Measurements from ENCODE around the gene CSNK1G3. TPM values are rescaled to one million over a fixed set of nuclear protein-coding genes. Genes with fewer than 3 reads are reported as not detected.
A peak's percentile ranks its signal among the peaks of the same experiment; 100 is the strongest.
"Not testable (repeated sequence)": the region's sequence is repeated elsewhere in the genome, so short reads cannot be mapped to it uniquely, and the experiment has no call there.

The CSNK1G3 gene
- 10 to 100 TPM; 31.9 to 33.8 TPM for total RNA-seq

GRCh38 chr5:123511648-123512605, at the start of gene CSNK1G3:
TSS of gene CSNK1G3 (plus strand) at chr5:123512177. CDS start at chr5:123545664, 33,487 bp downstream.
- no peaks in the 10 kb centered on the region for H3K9me3 Mint-ChIP-seq
- DNase-seq = peak; percentile 98
- H3K36me3 Mint-ChIP-seq (ENCODE audit: low read depth) = peaks cover 5% of the 10 kb centered on the region
- H3K4me3 Mint-ChIP-seq = peak within 1 kb of the TSS; percentile 97
- peaks cover 5% of the 10 kb centered on the region for H3K27me3 Mint-ChIP-seq (ENCODE audit: low read depth)
- intact Hi-C loops (cut with micrococcal nuclease) = loop anchor here (1.0 to 5.0 kb wide), 9 partner anchors 37 to 1550 kb away; partner anchors contain the start of genes CEP120, SNX2, SNX24 and SRFBP1
- peak within 1 kb of the TSS; percentile 97 for H3K27ac Mint-ChIP-seq
- CTCF ChIA-PET = interaction anchor here (1.6 to 4.0 kb wide), 2 partner anchors 89 kb away, joined by 5 to 26 read pairs; partner anchors contain the start of gene CEP120
- H3K4me1 Mint-ChIP-seq (ENCODE audit: low read depth) = peaks cover 40% of the 10 kb centered on the region

GRCh38 chr5:123466839-123467238, 45.1 kb upstream of the CSNK1G3 start:
- DNase-seq; H3K4me1 Mint-ChIP-seq (ENCODE audit: low read depth); H3K9me3 Mint-ChIP-seq; H3K4me3 Mint-ChIP-seq; intact Hi-C loops (cut with micrococcal nuclease); H3K36me3 Mint-ChIP-seq (ENCODE audit: low read depth); H3K27ac Mint-ChIP-seq: not testable (repeated sequence)
- CTCF ChIA-PET = interaction anchor here (0.6 to 1.7 kb wide), 2 partner anchors 44 to 68 kb away, joined by 3 read pairs; partner anchors contain the start of gene CEP120
- H3K27me3 Mint-ChIP-seq (ENCODE audit: low read depth) = peaks cover 14% of the 10 kb centered on the region

- Mint-ChIP-seq H3K9me3 (peaks cover 10% of the 10 kb centered on the region), H3K4me1 (ENCODE audit: low read depth) (no peaks in the 10 kb centered on the region), H3K27ac (no peak overlapping the region), H3K36me3 (ENCODE audit: low read depth) (peaks cover 5% of the 10 kb centered on the region), H3K4me3 (no peak overlapping the region), H3K27me3 (ENCODE audit: low read depth) (peaks cover 22% of the 10 kb centered on the region)
- intact Hi-C loops (cut with micrococcal nuclease) = no loop called here
- CTCF ChIA-PET = interaction anchor here (0.9 kb wide), 1 partner anchor 48 kb away, joined by 4 read pairs; no protein-coding TSS in a partner anchor
- DNase-seq = no peak
Observed at GRCh38 chr5:123471385-123471784, 40.6 kb upstream of the CSNK1G3 start.

- CTCF ChIA-PET = no interaction called here
- intact Hi-C loops (cut with micrococcal nuclease) = no loop called here
- peaks cover 2% of the 10 kb centered on the region for H3K36me3 Mint-ChIP-seq (ENCODE audit: low read depth)
- H3K27ac Mint-ChIP-seq = no peak overlapping the region
- no peaks in the 10 kb centered on the region for H3K4me1 Mint-ChIP-seq (ENCODE audit: low read depth)
- H3K27me3 Mint-ChIP-seq (ENCODE audit: low read depth) = peaks cover 19% of the 10 kb centered on the region
- peaks cover 6% of the 10 kb centered on the region for H3K9me3 Mint-ChIP-seq
- no peak overlapping the region for H3K4me3 Mint-ChIP-seq
- DNase-seq = no peak
Observed at GRCh38 chr5:123472150-123472924, 39.6 kb upstream of the CSNK1G3 start.

- no peak for DNase-seq
- no peak overlapping the region for H3K4me3 Mint-ChIP-seq
- peaks cover 4% of the 10 kb centered on the region for H3K9me3 Mint-ChIP-seq
- CTCF ChIA-PET = no interaction called here
- peaks cover 16% of the 10 kb centered on the region for H3K27me3 Mint-ChIP-seq (ENCODE audit: low read depth)
- H3K36me3 Mint-ChIP-seq (ENCODE audit: low read depth) = no peaks in the 10 kb centered on the region
- H3K27ac Mint-ChIP-seq = no peak overlapping the region
- H3K4me1 Mint-ChIP-seq (ENCODE audit: low read depth) = no peaks in the 10 kb centered on the region
- intact Hi-C loops (cut with micrococcal nuclease) = no loop called here
Observed at GRCh38 chr5:123474228-123474627, 37.7 kb upstream of the CSNK1G3 start.

- peaks cover 12% of the 10 kb centered on the region for H3K27me3 Mint-ChIP-seq (ENCODE audit: low read depth)
- no peaks in the 10 kb centered on the region for H3K36me3 Mint-ChIP-seq (ENCODE audit: low read depth)
- H3K4me3 Mint-ChIP-seq = no peak overlapping the region
Observed at GRCh38 chr5:123476731-123477130, 35.2 kb upstream of the CSNK1G3 start.

GRCh38 chr5:123478546-123478945, 33.4 kb upstream of the CSNK1G3 start:
- intact Hi-C loops (cut with micrococcal nuclease) = no loop called here
- no peak overlapping the region for H3K27ac Mint-ChIP-seq
- CTCF ChIA-PET = interaction anchor here (1.4 kb wide), 1 partner anchor 18 kb away, joined by 7 read pairs; no protein-coding TSS in a partner anchor
- no peak overlapping the region for H3K4me3 Mint-ChIP-seq
- H3K36me3 Mint-ChIP-seq (ENCODE audit: low read depth) = no peaks in the 10 kb centered on the region
- H3K27me3 Mint-ChIP-seq (ENCODE audit: low read depth) = peaks cover 11% of the 10 kb centered on the region
- H3K9me3 Mint-ChIP-seq = no peaks in the 10 kb centered on the region
- H3K4me1 Mint-ChIP-seq (ENCODE audit: low read depth) = no peaks in the 10 kb centered on the region
- no peak for DNase-seq

More at GRCh38 chr5:123476731-123477130, 35.2 kb upstream of the CSNK1G3 start:
- Mint-ChIP-seq H3K9me3 (no peaks in the 10 kb centered on the region), H3K4me1 (ENCODE audit: low read depth) (no peaks in the 10 kb centered on the region), H3K27ac (no peak overlapping the region)
- DNase-seq = no peak
- intact Hi-C loops (cut with micrococcal nuclease) = no loop called here
- CTCF ChIA-PET = no interaction called here

GRCh38 chr5:123482258-123482657, 29.7 kb upstream of the CSNK1G3 start:
- H3K27me3 Mint-ChIP-seq (ENCODE audit: low read depth) = peaks cover 5% of the 10 kb centered on the region
- no peak overlapping the region for H3K27ac Mint-ChIP-seq
- H3K36me3 Mint-ChIP-seq (ENCODE audit: low read depth) = no peaks in the 10 kb centered on the region
- H3K4me1 Mint-ChIP-seq (ENCODE audit: low read depth) = no peaks in the 10 kb centered on the region
- H3K4me3 Mint-ChIP-seq = no peak overlapping the region
- CTCF ChIA-PET = interaction anchor here (0.7 kb wide), 1 partner anchor 15 kb away, joined by 3 read pairs; no protein-coding TSS in a partner anchor
- DNase-seq = no peak
- intact Hi-C loops (cut with micrococcal nuclease) = no loop called here
- H3K9me3 Mint-ChIP-seq = no peaks in the 10 kb centered on the region

GRCh38 chr5:123483446-123484077, 28.4 kb upstream of the CSNK1G3 start:
- no peak overlapping the region for H3K4me3 Mint-ChIP-seq
- intact Hi-C loops (cut with micrococcal nuclease) = no loop called here
- CTCF ChIA-PET = interaction anchor here (1.1 kb wide), 1 partner anchor 22 kb away, joined by 4 read pairs; no protein-coding TSS in a partner anchor

GRCh38 chr5:123485275-123485674, 26.7 kb upstream of the CSNK1G3 start:
- Mint-ChIP-seq H3K4me1 (ENCODE audit: low read depth) (no peaks in the 10 kb centered on the region), H3K36me3 (ENCODE audit: low read depth) (no peaks in the 10 kb centered on the region), H3K4me3 (no peak overlapping the region), H3K27me3 (ENCODE audit: low read depth) (peaks cover 4% of the 10 kb centered on the region), H3K27ac (no peak overlapping the region), H3K9me3 (no peaks in the 10 kb centered on the region)
- intact Hi-C loops (cut with micrococcal nuclease) = no loop called here
- no peak for DNase-seq
- CTCF ChIA-PET = interaction anchor here (1.2 kb wide), 1 partner anchor 66 kb away, joined by 3 read pairs; no protein-coding TSS in a partner anchor

More at GRCh38 chr5:123483446-123484077, 28.4 kb upstream of the CSNK1G3 start:
- H3K4me1 Mint-ChIP-seq (ENCODE audit: low read depth) = no peaks in the 10 kb centered on the region
- H3K36me3 Mint-ChIP-seq (ENCODE audit: low read depth) = no peaks in the 10 kb centered on the region
- DNase-seq = no peak
- H3K9me3 Mint-ChIP-seq = no peaks in the 10 kb centered on the region
- H3K27me3 Mint-ChIP-seq (ENCODE audit: low read depth) = peaks cover 8% of the 10 kb centered on the region
- no peak overlapping the region for H3K27ac Mint-ChIP-seq

- Mint-ChIP-seq H3K4me3 (no peak overlapping the region), H3K9me3 (no peaks in the 10 kb centered on the region), H3K27ac (no peak overlapping the region), H3K27me3 (ENCODE audit: low read depth) (peaks cover 7% of the 10 kb centered on the region), H3K4me1 (ENCODE audit: low read depth) (no peaks in the 10 kb centered on the region), H3K36me3 (ENCODE audit: low read depth) (no peaks in the 10 kb centered on the region)
- intact Hi-C loops (cut with micrococcal nuclease) = no loop called here
- DNase-seq = no peak
- CTCF ChIA-PET = no interaction called here
Observed at GRCh38 chr5:123486951-123487655, 24.9 kb upstream of the CSNK1G3 start.

Data from activated naive CD4-positive, alpha-beta T cell treated with anti-CD3 and anti-CD28 coated beads for 36 hours (primary cell).